WTC11 (cell line): Measurements from ENCODE around the gene RNF183. TPM values are rescaled to one million over a fixed set of nuclear protein-coding genes. Genes with fewer than 3 reads are reported as not detected.

Experiments used
- ATAC-seq: fragments of 200-7000 bp; cut with Tn5 transposase; 2 replicates; pipeline ENCODE4 v1.10.0; 2021; ENCODE audit warnings: mild to moderate bottlenecking, moderate library complexity
- CTCF ChIA-PET: fragments of 300-600 bp; sonication (Branson Sonifier 250); formaldehyde crosslinking; loops from one replicate; lab custom pipeline; 2021; ENCODE audit warnings: antibody characterized with exemption; lab: Charles Lee
- POLR2A ChIA-PET: fragments of 350-600 bp; sonication (Branson Sonifier 250); formaldehyde crosslinking; loops from one replicate; lab custom pipeline; 2021; ENCODE audit warnings: antibody characterized with exemption; lab: Charles Lee
- DNase-seq: peaks from one replicate; pipeline ENCODE4 v3.0.0; 2021; ENCODE audit warnings: low spot score
- H3K27ac Mint-ChIP-seq: 2 replicates; pipeline ENCODE4 v1.8.0; 2021; ENCODE audit warnings: mixed read lengths
- H3K27me3 Mint-ChIP-seq: 2 replicates; pipeline ENCODE4 v1.8.0; 2021; ENCODE audit warnings: low read depth, mild to moderate bottlenecking, moderate library complexity, mixed read lengths
- H3K36me3 Mint-ChIP-seq: 2 replicates; pipeline ENCODE4 v1.8.0; 2021; ENCODE audit warnings: mixed read lengths
- H3K4me1 Mint-ChIP-seq: 2 replicates; pipeline ENCODE4 v1.8.0; 2022; ENCODE audit warnings: mixed read lengths
- H3K4me3 Mint-ChIP-seq: 2 replicates; pipeline ENCODE4 v1.8.0; 2021; ENCODE audit warnings: mild to moderate bottlenecking, moderate library complexity, mixed read lengths
- H3K9me3 Mint-ChIP-seq: 2 replicates; pipeline ENCODE4 v1.8.0; 2021; ENCODE audit warnings: mixed read lengths
- AFF4 ChIP-seq: sonication (generic); formaldehyde crosslinking; IDR thresholded peaks from 2 replicates; pipeline ENCODE4 v1.8.1; 2023; ENCODE audit warnings: mild to moderate bottlenecking, missing genetic modification reagents, borderline replicate concordance
- ARID4B ChIP-seq: sonication (generic); formaldehyde crosslinking; IDR thresholded peaks from 2 replicates; pipeline ENCODE4 v1.8.0; 2023; ENCODE audit warnings: missing genetic modification reagents, mild to moderate bottlenecking, borderline replicate concordance
- CREM ChIP-seq: sonication (generic); formaldehyde crosslinking; IDR thresholded peaks from 2 replicates; pipeline ENCODE4 v1.8.1; 2022; ENCODE audit warnings: mild to moderate bottlenecking, missing genetic modification reagents, moderate library complexity
- ETV6 ChIP-seq: sonication (generic); formaldehyde crosslinking; IDR thresholded peaks from 2 replicates; pipeline ENCODE4 v1.8.1; 2022; ENCODE audit warnings: mild to moderate bottlenecking, missing genetic modification reagents
- FOXK1 ChIP-seq: sonication (generic); formaldehyde crosslinking; IDR thresholded peaks from 2 replicates; pipeline ENCODE4 v1.8.0; 2022; ENCODE audit warnings: mild to moderate bottlenecking, moderate library complexity, missing genetic modification reagents
- GABPB1 ChIP-seq: sonication (generic); formaldehyde crosslinking; IDR thresholded peaks from 2 replicates; pipeline ENCODE4 v1.8.1; 2023; ENCODE audit warnings: mild to moderate bottlenecking, missing genetic modification reagents
- HMGXB4 ChIP-seq: sonication (generic); formaldehyde crosslinking; IDR thresholded peaks from 2 replicates; pipeline ENCODE4 v1.8.1; 2023; ENCODE audit warnings: mild to moderate bottlenecking, moderate library complexity, missing genetic modification reagents
- JAZF1 ChIP-seq: fragments of 250-450 bp; sonication (Bioruptor Pico); IDR thresholded peaks from 2 replicates; pipeline ENCODE4 v1.9.0; 2021; ENCODE audit warnings: moderate library complexity, mild to moderate bottlenecking, inconsistent platforms
- JUN ChIP-seq: sonication (generic); formaldehyde crosslinking; IDR thresholded peaks from 2 replicates; pipeline ENCODE4 v1.8.0; 2023; ENCODE audit warnings: mild to moderate bottlenecking, missing genetic modification reagents
- MAX ChIP-seq: sonication (generic); formaldehyde crosslinking; IDR thresholded peaks from 2 replicates; pipeline ENCODE4 v1.8.0; 2022; ENCODE audit warnings: mild to moderate bottlenecking, missing genetic modification reagents
- NFE2L1 ChIP-seq: sonication (generic); formaldehyde crosslinking; IDR thresholded peaks from 2 replicates; pipeline ENCODE4 v1.8.1; 2023; ENCODE audit warnings: missing genetic modification reagents
- NFYB ChIP-seq: sonication (generic); formaldehyde crosslinking; conservative IDR thresholded peaks from 2 replicates; pipeline ENCODE4 v1.8.0; 2022; ENCODE audit warnings: low read depth, missing genetic modification reagents
- SP1 ChIP-seq: sonication (generic); formaldehyde crosslinking; conservative IDR thresholded peaks from 2 replicates; pipeline ENCODE4 v1.8.1; 2022; ENCODE audit warnings: missing genetic modification reagents
- TEAD1 ChIP-seq: sonication (generic); formaldehyde crosslinking; IDR thresholded peaks from 2 replicates; pipeline ENCODE4 v1.8.0; 2022; ENCODE audit warnings: mild to moderate bottlenecking, missing genetic modification reagents
- USF1 ChIP-seq: sonication (generic); formaldehyde crosslinking; IDR thresholded peaks from 2 replicates; pipeline ENCODE4 v1.8.0; 2022; ENCODE audit warnings: mild to moderate bottlenecking, missing genetic modification reagents
- ZBTB21 ChIP-seq: sonication (generic); formaldehyde crosslinking; IDR thresholded peaks from 2 replicates; pipeline ENCODE4 v1.8.1; 2023; ENCODE audit warnings: mild to moderate bottlenecking, missing genetic modification reagents, borderline replicate concordance
- ZNF232 ChIP-seq: sonication (generic); formaldehyde crosslinking; IDR thresholded peaks from 2 replicates; pipeline ENCODE4 v1.8.0; 2022; ENCODE audit warnings: mild to moderate bottlenecking, missing genetic modification reagents
- ZNF512 ChIP-seq: sonication (generic); formaldehyde crosslinking; IDR thresholded peaks from 2 replicates; pipeline ENCODE4 v1.8.1; 2022; ENCODE audit warnings: missing genetic modification reagents, borderline replicate concordance
- ZSCAN18 ChIP-seq: fragments of 250-450 bp; sonication (Bioruptor Pico); IDR thresholded peaks from 2 replicates; pipeline ENCODE4 v2.1.2; 2022; ENCODE audit warnings: mild to moderate bottlenecking, moderate library complexity
- total RNA-seq: library from RNA; stranded (reverse); gene quantifications from 3 replicates; pipeline ENCODE4 v1.2.3, GENCODE V29; 2021

The RNF183 gene
- total RNA-seq, 1 experiment from 2014 or later: 0.17 TPM

- TF ChIP-seq ZNF512 (CRISPR knock-in tag) (no peak), JAZF1 (CRISPR knock-in tag) (no peak), NFE2L1 (CRISPR knock-in tag) (no peak), NFYB (CRISPR knock-in tag) (no peak)
These were observed 24.3 kb downstream of the RNF183 start (continued) for GRCh38 chr9:113278840-113279239.

- ChIA-PET POLR2A (interaction anchor here (0.6 to 1.6 kb wide), 10 partner anchors 19 to 383 kb away, joined by 3 to 11 read pairs (median 4); partner anchors contain the start of genes C9orf43, FKBP15, POLE3 and SLC31A1), CTCF (interaction anchor here (0.7 to 3.6 kb wide), 24 partner anchors 13 to 1258 kb away, joined by 3 to 38 read pairs (median 6); partner anchors contain the start of genes ALAD, BSPRY, C9orf43 and FKBP15)
- DNase-seq (peak; percentile 97), ATAC-seq (peak; percentile 95)
- Mint-ChIP-seq H3K4me1 (peaks cover 7% of the 10 kb centered on the region), H3K36me3 (peaks cover 51% of the 10 kb centered on the region), H3K4me3 (no peak within 1 kb of the TSS), H3K9me3 (no peaks in the 10 kb centered on the region), H3K27me3 (no peaks in the 10 kb centered on the region), H3K27ac (no peak within 1 kb of the TSS)
- TF ChIP-seq HMGXB4 (CRISPR knock-in tag): 0 out of 2 replicates have a peak, but pooled peaks have one; percentile 23
- TF ChIP-seq MAX (CRISPR knock-in tag): peak; percentile 89; the same call in 1 of the 2 replicates
- peak; percentile 96 for TF ChIP-seq CREM (CRISPR knock-in tag)
- TF ChIP-seq TEAD1 (CRISPR knock-in tag): peak; percentile 77; the same call in 1 of the 2 replicates
- peak; percentile 69 for TF ChIP-seq GABPB1 (CRISPR knock-in tag)
- TF ChIP-seq ZBTB21 (CRISPR knock-in tag): peak; percentile 89; the same call in 1 of the 2 replicates
- TF ChIP-seq ETV6 (CRISPR knock-in tag): peak; percentile 58; the same call in 1 of the 2 replicates
- TF ChIP-seq SP1 (CRISPR knock-in tag): peak; percentile 84
- TF ChIP-seq JUN (CRISPR knock-in tag): peak; percentile 61; the same call in 1 of the 2 replicates
- TF ChIP-seq AFF4 (CRISPR knock-in tag): no peak
- TF ChIP-seq ZNF232 (CRISPR knock-in tag): 0 out of 2 replicates have a peak, but pooled peaks have one; percentile 13
- TF ChIP-seq FOXK1 (CRISPR knock-in tag): peak; percentile 11; the same call in 1 of the 2 replicates
- TF ChIP-seq USF1: peak; percentile 15; the same call in 1 of the 2 replicates
- 0 out of 2 replicates have a peak, but pooled peaks have one; percentile 51 for TF ChIP-seq ARID4B
- TF ChIP-seq ZSCAN18 (CRISPR knock-in tag): no peak
These were observed 27.7 kb downstream of the RNF183 start, which contains the start of the genes CDC26 and PRPF4 for GRCh38 chr9:113275157-113276131. CDC26 (minus strand) TSS chr9:113275572; CDS start chr9:113272507, 3,065 bp downstream. PRPF4 (plus strand) TSS chr9:113275658; CDS start chr9:113275744, 86 bp downstream.
